Common myeloid progenitor, CD34-positive (primary cell): ENCODE data around the gene MIEF1.
A peak's percentile ranks its signal among the peaks of the same experiment; 100 is the strongest.

ENCODE experiments used
- CTCF ChIA-PET: fragments of 350-600 bp; sonication (Branson Sonifier 250); formaldehyde crosslinking; loops from one replicate; lab custom pipeline; 2021; ENCODE audit warnings: antibody characterized with exemption; lab: Charles Lee
- POLR2A ChIA-PET: fragments of 350-600 bp; sonication (Branson Sonifier 250); formaldehyde crosslinking; loops from one replicate; lab custom pipeline; 2021; ENCODE audit warnings: antibody characterized with exemption; lab: Charles Lee
- DNase-seq, 3 donors: peaks; one replicate each; pipeline versions ENCODE4 v3.0.0 to v3.0.0-alpha.2; 2013
- H3K27ac ChIP-seq, 2 experiments: 1 replicate in 1 of 2; 2 replicates in 1 of 2; pipeline ENCODE4 v1.7.0; 2013; ENCODE audit warnings: inconsistent platforms in 2 of 2, low read length in 2 of 2, mild to moderate bottlenecking in 2 of 2, low read depth in 1 of 2, moderate library complexity in 1 of 2; ENCODE audit not compliant: severe bottlenecking in 2 of 2, insufficient read depth in 1 of 2, poor library complexity in 1 of 2
- H3K27me3 ChIP-seq, 5 experiments: replicated peaks in 2 of 5; 1 replicate in 3 of 5; 2 replicates in 2 of 5; pipeline versions ENCODE4 v1.6.1 to v1.7.0; 2013; ENCODE audit warnings: low read length in 4 of 5, mild to moderate bottlenecking in 2 of 5, moderate library complexity in 2 of 5, inconsistent platforms in 1 of 5; ENCODE audit not compliant: insufficient read depth in 5 of 5, control insufficient read depth in 4 of 5
- H3K36me3 ChIP-seq, 4 experiments: 1 replicate in 2 of 4; 2 replicates in 2 of 4; pipeline versions ENCODE4 v1.6.1 to v1.7.0; 2013; ENCODE audit warnings: low read length in 3 of 4, control low read depth in 1 of 4, mild to moderate bottlenecking in 1 of 4; ENCODE audit not compliant: control insufficient read depth in 4 of 4, insufficient read depth in 4 of 4
- H3K4me1 ChIP-seq, 4 experiments: 1 replicate in 3 of 4; 2 replicates in 1 of 4; pipeline versions ENCODE4 v1.6.1 to v1.7.1; 2013; ENCODE audit warnings: low read length in 3 of 4, mild to moderate bottlenecking in 3 of 4, control low read depth in 1 of 4, inconsistent platforms in 1 of 4, moderate library complexity in 1 of 4; ENCODE audit not compliant: control insufficient read depth in 4 of 4, insufficient read depth in 4 of 4; ENCODE audit errors: control extremely low read depth in 1 of 4
- H3K4me3 ChIP-seq, 7 experiments: 1 replicate in 4 of 7; 2 replicates in 3 of 7; pipeline versions ENCODE4 v1.5.1 to v1.7.0; 2013; ENCODE audit warnings: mild to moderate bottlenecking in 7 of 7, low read length in 6 of 7, moderate library complexity in 6 of 7, inconsistent platforms in 2 of 7, low read depth in 2 of 7, control low read depth in 1 of 7; ENCODE audit not compliant: insufficient read depth in 4 of 7, control insufficient read depth in 1 of 7; ENCODE audit errors: extremely low read depth in 1 of 7
- H3K9me3 ChIP-seq, 5 experiments: 1 replicate in 4 of 5; 2 replicates in 1 of 5; pipeline versions ENCODE4 v1.6.1 to v1.7.1; 2013; ENCODE audit warnings: low read length in 4 of 5, mild to moderate bottlenecking in 2 of 5, inconsistent platforms in 1 of 5, low read depth in 1 of 5, moderate library complexity in 1 of 5; ENCODE audit not compliant: control insufficient read depth in 4 of 5, insufficient read depth in 2 of 5; ENCODE audit errors: control extremely low read depth in 1 of 5
- WGBS: methylation state at CpG from one replicate; pipeline ENCODE4 v1.1.5; 2013; ENCODE audit not compliant: insufficient coverage; 5-methylcytosine and 5-hydroxymethylcytosine counted together

Gene MIEF1

GRCh38 chr22:39525658-39525975 is 23.5 kb downstream of the MIEF1 start:
- H3K27me3 ChIP-seq = no peaks in the 10 kb centered on the region
- POLR2A ChIA-PET = no interaction called here
- peaks cover 11 to 76% (median 50%) of the 10 kb centered on the region in 4 experiments for H3K36me3 ChIP-seq
- DNase-seq = no peak
- CTCF ChIA-PET = interaction anchor here (1.2 to 11.8 kb wide), 4 partner anchors 8 to 31 kb away, joined by 3 to 243 read pairs (median 12); no protein-coding TSS in a partner anchor
- 91% methylated on average over 4 of the region's 4 CpGs for WGBS
- H3K4me3 ChIP-seq = no peak overlapping the region
- peaks cover 6 to 89% (median 82%) of the 10 kb centered on the region in 4 experiments for H3K4me1 ChIP-seq
- H3K27ac ChIP-seq = peak overlapping the region in 1 of 2 experiments; percentile 25
- no peaks in the 10 kb centered on the region for H3K9me3 ChIP-seq

- peaks cover 11 to 71% (median 47%) of the 10 kb centered on the region in 4 experiments for H3K36me3 ChIP-seq
- H3K4me3 ChIP-seq = peak overlapping the region in 2 of 7 experiments; percentile 5 to 49
- H3K4me1 ChIP-seq = peaks cover 15 to 93% (median 88%) of the 10 kb centered on the region in 4 experiments
- CTCF ChIA-PET = interaction anchor here (1.2 to 11.8 kb wide), 4 partner anchors 9 to 33 kb away, joined by 3 to 243 read pairs (median 4); no protein-coding TSS in a partner anchor
- H3K27me3 ChIP-seq = no peaks in the 10 kb centered on the region
- DNase-seq = peak in 2 of 3 donors; percentile 35 to 40
- POLR2A ChIA-PET = no interaction called here
- WGBS = 33% methylated on average over 4 of the region's 4 CpGs
- H3K27ac ChIP-seq = no peak overlapping the region
- no peaks in the 10 kb centered on the region for H3K9me3 ChIP-seq
These were observed 24.7 kb downstream of the MIEF1 start for GRCh38 chr22:39526736-39527171.

GRCh38 chr22:39527481-39527961 is 25.4 kb downstream of the MIEF1 start:
- H3K9me3 ChIP-seq = no peaks in the 10 kb centered on the region
- ChIA-PET POLR2A (no interaction called here), CTCF (interaction anchor here (1.0 to 11.8 kb wide), 4 partner anchors 10 to 77 kb away, joined by 3 to 243 read pairs (median 26); no protein-coding TSS in a partner anchor)
- no peaks in the 10 kb centered on the region for H3K27me3 ChIP-seq
- 74% methylated on average over 5 of the region's 6 CpGs for WGBS
- H3K4me3 ChIP-seq = no peak overlapping the region
- H3K27ac ChIP-seq = no peak overlapping the region
- peaks cover 11 to 65% (median 42%) of the 10 kb centered on the region in 4 experiments for H3K36me3 ChIP-seq
- no peak for DNase-seq
- peaks cover 16 to 90% (median 86%) of the 10 kb centered on the region in 4 experiments for H3K4me1 ChIP-seq

- no peak for DNase-seq
- POLR2A ChIA-PET = no interaction called here
- Histone ChIP-seq H3K9me3 (no peaks in the 10 kb centered on the region), H3K27ac (no peak overlapping the region), H3K36me3 (peaks cover 9 to 58% (median 36%) of the 10 kb centered on the region in 4 experiments), H3K27me3 (no peaks in the 10 kb centered on the region), H3K4me1 (peaks cover 12 to 86% (median 82%) of the 10 kb centered on the region in 4 experiments), H3K4me3 (no peak overlapping the region)
- WGBS = 86% methylated on average over 10 of the region's 12 CpGs
- CTCF ChIA-PET = interaction anchor here (0.8 to 11.8 kb wide), 14 partner anchors 8 to 512 kb away, joined by 3 to 243 read pairs (median 4); partner anchors contain the start of genes ATF4 and MIEF1
These were observed 26.1 kb downstream of the MIEF1 start for GRCh38 chr22:39528080-39528661.

GRCh38 chr22:39528681-39529486 is 26.8 kb downstream of the MIEF1 start:
- 38% methylated on average over 31 of the region's 32 CpGs for WGBS
- Histone ChIP-seq H3K4me1 (peaks cover 12 to 83% (median 79%) of the 10 kb centered on the region in 4 experiments), H3K27me3 (no peaks in the 10 kb centered on the region), H3K36me3 (peaks cover 7 to 54% (median 32%) of the 10 kb centered on the region in 4 experiments), H3K9me3 (no peaks in the 10 kb centered on the region), H3K27ac (peak overlapping the region in 1 of 2 experiments; percentile 49), H3K4me3 (peak overlapping the region in 2 of 7 experiments; percentile 19 to 46)
- peak; percentile 95 to 98 (median 97) for DNase-seq
- ChIA-PET CTCF (interaction anchor here (0.6 to 11.8 kb wide), 17 partner anchors 8 to 511 kb away, joined by 3 to 243 read pairs (median 5); partner anchors contain the start of genes ATF4, MIEF1 and TAB1), POLR2A (interaction anchor here (1.0 to 1.9 kb wide), 5 partner anchors 9 to 210 kb away, joined by 3 to 17 read pairs (median 6); partner anchors contain the start of gene ATF4)

GRCh38 chr22:39529487-39529851 is 27.4 kb downstream of the MIEF1 start:
- CTCF ChIA-PET = interaction anchor here (0.7 to 11.8 kb wide), 16 partner anchors 9 to 511 kb away, joined by 3 to 243 read pairs (median 6); partner anchors contain the start of genes ATF4, MIEF1 and TAB1
- Histone ChIP-seq H3K27ac (no peak overlapping the region), H3K4me1 (peaks cover 12 to 79% (median 75%) of the 10 kb centered on the region in 4 experiments), H3K4me3 (peak overlapping the region in 1 of 7 experiments; percentile 46), H3K27me3 (no peaks in the 10 kb centered on the region), H3K9me3 (no peaks in the 10 kb centered on the region), H3K36me3 (peaks cover 4 to 48% (median 28%) of the 10 kb centered on the region in 4 experiments)
- POLR2A ChIA-PET = interaction anchor here (1.0 to 1.9 kb wide), 5 partner anchors 9 to 211 kb away, joined by 3 to 17 read pairs (median 6); partner anchors contain the start of gene ATF4
- 75% methylated on average over 17 of the region's 17 CpGs for WGBS
- no peak for DNase-seq
